SHP77 (cell line): Measurements from ENCODE around the gene PYROXD2.
A peak's percentile ranks its signal among the peaks of the same experiment; 100 is the strongest.
"Not testable (repeated sequence)": the region's sequence is repeated elsewhere in the genome, so short reads cannot be mapped to it uniquely, and the experiment has no call there.

Experiments used
- DNase-seq, 2 experiments: peaks; one replicate each; lab custom pipeline; 2025; lab: John Stamatoyannopoulos, UW

PYROXD2 gene

DNA sequence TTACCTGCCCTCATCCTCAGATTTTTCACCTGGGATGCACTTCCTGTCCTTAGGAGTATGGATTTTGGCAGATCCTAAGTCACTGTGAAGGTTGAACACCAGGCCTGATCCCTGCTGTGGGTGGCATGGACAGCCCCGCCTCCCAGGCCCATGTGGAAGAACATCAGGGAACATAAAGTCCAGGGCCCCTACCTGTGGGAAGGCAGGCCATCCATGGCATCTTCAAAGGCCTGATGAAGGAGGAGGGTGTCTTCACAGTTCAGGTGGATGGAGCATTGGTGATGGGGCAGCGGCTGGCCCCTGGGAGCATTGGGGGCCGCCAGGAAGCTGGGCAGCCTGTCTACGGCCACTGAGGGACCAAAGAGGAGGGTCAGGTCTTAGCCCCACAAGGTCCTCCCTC lies 24.6 kb downstream of the PYROXD2 start:
- DNase-seq: no peak

DNA sequence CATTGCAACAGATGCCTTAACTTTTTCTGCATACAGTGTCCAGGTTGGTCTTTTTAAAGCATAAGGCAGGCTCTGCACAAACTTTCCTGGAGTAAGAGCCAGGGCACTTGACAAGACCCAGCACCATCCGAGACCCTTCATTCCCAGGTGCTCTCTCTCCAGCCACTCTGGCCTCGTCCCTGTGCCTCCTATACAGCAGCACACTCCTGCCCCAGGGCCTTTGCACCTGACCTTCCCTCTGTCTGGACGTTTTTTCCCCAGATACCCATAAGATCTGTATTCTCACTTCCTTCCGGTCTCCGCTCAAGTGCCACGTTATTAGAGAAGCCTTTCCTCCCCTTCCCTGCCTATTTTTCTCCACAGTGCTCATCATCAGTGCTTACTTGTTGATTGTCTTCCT lies 25.6 kb downstream of the PYROXD2 start:
- no peak for DNase-seq

DNA sequence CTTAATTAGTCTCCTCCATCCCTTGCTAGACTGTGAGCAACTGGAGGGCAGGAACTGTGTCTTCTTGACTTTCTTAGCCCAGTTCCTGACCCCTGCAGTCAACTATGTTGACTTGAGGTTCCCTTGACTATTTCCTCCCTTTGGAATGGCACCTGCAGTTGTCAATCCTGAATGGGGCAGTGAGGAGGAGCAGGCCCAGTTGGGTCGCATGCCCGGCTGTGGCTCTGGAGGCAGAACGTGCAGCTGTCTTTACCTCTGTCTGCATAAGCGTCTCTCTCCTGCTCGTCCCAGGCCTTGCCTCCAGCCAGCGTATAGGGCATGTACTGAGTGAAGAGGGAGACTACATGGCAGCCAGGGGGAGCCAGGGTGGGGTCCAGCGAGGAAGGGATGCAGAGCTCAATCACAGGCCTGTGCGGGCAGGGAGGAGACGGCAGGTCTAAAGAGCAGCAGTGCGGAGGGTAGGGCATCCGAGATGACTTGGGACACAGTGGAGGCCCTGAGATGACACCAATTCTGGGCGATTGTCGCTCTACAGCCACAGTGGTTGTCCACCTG lies 26.8 kb downstream of the PYROXD2 start:
- no peak for DNase-seq

DNA sequence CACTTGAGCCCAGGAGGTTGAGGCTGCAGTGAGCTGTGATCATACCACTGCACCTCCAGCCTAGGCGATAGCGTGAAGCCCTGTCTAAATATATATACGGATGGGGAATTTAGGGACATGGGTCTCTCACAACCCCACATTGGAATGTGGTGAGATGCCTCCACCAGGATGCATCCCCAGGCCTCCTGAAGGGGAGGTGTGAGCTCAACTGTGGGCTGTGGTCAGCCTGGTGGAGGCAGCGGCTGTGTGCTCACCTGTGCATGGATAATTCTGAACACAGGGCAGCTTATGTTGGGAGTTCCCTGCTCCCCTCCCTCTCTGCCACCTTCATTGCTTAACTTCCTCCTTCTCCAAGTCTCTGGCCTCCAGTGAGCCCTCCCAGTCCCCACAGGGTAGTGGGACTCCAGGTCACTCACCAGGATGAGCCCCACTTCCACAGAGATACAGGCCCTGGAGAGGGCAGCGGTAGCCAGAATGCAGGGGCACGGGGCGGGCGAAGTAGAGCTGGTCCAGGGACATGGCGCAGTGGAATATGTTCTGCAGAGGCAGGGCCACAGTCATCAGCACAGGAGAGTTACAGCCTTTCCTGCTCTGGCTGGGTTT lies 30.4 kb downstream of the PYROXD2 start:
- DNase-seq: no peak

DNA sequence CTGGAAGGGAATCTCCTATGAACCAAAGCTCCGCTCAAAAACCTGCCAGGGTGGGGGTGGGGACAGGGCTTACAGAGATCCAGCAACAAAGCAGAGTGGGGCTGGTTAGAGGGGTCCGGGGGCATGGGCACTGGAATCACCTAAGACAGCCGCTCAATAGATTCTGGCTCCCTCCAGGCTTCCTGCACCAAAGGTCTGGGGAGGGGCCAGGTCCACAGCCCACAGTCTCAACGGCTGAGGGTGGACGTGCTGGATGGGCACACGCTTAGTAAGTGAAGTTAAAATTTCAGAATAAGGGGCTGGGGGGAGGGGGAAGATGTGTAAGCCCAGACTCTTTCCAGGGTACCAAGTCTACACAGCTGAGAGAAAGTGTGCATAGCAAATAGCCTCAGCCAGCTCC lies 31.1 kb downstream of the PYROXD2 start:
- no peak for DNase-seq

DNA sequence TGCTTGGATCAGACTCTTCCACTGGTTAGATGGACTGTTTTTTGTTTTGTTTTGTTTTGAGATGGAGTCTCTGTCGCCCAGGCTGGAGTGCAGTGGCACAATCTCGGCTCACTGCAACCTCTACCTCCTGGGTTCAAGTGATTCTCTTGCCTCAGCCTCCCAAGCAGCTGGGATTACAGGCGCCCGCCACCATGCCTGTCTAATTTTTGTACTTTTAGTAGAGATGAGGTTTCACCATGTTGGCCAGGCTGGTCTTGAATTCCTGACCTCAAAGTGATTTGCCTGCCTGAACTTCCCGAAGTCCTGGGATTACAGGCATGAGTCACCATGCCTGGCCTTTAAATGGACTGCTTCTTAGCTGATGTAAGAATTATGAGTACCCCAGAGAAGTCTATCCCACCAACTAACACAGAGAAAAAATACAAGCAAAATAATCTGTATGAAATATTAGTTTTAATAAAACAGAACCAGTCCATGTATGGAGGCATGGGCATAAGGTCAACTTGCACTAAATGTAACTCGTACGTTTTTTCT lies 31.8 kb downstream of the PYROXD2 start:
- not testable (repeated sequence) for DNase-seq

DNA sequence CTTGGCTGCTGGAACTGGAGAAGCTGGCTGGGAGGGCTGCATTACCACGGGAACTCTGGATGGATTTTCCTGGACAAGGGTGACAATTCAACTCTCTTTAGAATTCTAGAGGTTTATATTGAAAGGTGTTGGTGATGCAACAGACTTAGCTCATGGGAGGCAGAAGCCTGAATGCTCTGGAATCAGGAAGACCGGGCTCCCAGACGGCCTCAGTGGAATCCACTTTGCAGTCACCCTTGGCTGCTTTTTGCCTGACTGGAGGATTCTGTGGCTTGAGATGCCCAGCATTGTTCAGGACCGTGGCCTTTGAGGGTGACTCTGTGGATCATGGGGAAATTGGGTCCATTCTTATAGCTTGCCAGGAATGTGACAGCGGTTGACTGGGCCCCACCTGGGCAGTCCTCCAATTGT lies 32.3 kb downstream of the PYROXD2 start:
- DNase-seq: no peak

DNA sequence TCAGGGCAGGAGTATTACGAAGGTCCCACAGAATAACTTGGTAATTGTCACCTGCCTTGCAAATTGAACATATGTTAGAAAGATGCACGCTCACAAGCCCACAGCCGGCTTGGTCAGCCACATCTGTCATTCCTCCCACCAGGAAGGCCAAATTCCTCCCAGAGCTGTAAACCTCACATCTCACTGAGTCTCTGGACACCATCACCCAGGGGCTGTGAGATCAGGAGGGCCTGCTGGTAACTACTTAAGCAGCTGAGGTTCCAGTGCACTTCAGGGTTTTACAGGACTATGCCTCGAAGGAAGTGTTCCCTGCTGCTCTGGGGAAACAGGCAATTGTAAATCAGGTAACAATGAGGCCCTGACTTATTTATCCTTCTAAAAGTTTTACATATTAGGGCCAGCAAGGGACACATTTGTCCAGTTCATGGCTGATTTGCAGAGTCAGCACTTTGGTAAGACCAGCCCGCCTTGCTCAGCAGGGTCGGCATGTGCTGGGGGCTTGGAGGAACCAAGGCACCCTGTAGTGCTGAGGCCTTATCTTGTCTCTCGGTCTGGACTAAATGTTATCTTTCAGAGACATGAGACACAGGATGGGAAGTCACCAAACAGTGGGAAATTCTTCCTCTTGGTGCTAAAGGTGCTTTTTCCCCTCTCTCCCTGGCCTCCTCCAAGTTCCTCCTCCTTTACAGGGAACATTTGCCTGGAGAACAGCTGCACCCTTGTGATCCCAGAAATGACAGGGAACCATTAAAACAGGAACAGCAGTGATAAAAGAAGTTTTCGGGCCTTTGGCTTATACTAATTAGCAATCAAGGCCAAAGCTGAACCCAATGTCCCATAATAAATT lies 34.3 kb downstream of the PYROXD2 start:
- DNase-seq: no peak

DNA sequence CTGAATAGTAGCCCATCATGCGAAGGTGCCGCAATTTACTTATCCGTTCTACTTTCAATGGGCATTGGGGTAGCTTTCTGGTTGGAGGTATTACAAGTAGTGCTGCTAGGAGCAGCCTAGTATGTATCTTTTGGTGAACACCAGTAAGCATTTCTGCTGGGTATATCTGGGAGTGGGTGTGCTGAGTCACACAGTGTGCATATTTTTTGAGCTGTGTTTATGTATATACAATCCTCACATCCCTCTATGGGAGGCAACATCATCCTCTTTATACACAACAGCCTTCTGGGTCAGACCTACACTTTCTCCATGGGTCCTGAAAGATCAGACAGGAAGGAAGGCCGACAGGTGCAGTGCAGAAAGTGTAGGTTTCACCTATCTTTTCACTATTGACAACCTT lies 36.3 kb downstream of the PYROXD2 start:
- no peak for DNase-seq

DNA sequence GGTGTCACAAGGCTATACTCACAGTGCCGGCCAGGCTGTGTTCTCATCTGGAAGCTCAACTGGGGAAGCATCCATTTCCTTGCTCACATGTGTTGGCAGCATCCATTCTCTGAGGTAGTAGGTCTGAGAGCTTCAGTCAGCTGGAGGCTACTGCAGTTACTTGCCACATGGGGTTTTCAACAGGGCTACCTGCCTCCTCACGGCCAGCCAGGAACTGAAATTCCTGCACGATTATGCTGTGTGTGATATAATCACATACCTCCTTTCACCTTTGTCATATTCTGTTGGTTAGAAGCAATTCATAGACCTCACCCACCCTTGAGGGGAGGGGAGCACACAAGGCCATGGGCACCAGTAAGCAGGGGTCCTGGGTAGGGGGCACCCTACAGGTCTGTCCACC lies 37.4 kb downstream of the PYROXD2 start:
- DNase-seq: no peak

DNA sequence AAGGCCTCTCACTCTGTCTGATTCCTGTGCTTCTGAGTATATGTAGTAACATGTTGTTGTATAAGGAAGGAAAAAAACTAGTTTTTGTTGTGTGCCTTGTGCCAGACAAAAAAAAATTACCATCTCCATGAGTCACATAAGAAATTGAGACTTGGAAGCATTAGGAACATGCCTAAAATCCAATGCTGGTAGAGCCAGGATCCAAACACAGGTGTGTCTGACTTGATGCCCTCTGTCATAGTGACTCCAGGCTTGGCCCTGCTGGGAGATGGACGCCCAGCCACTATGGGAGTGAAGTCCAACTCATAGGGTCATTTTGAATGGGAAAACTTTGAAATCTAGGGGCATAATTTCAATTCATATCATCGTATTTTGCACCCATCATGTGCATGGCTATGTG lies 38.0 kb downstream of the PYROXD2 start:
- no peak for DNase-seq

DNA sequence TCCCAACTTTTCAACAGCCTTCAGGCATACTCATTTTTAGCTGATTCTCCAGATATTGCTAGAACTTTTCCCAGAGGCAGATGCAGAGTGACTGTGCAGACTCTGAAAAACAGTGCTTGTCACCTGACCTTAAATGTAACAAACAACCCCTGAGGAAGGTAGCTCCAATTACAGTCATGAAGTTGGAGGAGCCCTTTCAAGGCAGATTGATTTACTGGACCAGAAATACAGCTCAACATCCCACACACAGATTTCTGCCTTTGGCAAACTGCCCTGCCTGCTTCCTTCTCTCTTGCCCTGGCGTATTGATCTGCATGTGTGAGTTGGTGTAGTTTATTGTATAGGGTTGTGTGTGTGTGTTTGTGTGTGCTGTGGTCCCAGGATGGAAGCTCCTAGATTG lies 38.5 kb downstream of the PYROXD2 start:
- no peak for DNase-seq

DNA sequence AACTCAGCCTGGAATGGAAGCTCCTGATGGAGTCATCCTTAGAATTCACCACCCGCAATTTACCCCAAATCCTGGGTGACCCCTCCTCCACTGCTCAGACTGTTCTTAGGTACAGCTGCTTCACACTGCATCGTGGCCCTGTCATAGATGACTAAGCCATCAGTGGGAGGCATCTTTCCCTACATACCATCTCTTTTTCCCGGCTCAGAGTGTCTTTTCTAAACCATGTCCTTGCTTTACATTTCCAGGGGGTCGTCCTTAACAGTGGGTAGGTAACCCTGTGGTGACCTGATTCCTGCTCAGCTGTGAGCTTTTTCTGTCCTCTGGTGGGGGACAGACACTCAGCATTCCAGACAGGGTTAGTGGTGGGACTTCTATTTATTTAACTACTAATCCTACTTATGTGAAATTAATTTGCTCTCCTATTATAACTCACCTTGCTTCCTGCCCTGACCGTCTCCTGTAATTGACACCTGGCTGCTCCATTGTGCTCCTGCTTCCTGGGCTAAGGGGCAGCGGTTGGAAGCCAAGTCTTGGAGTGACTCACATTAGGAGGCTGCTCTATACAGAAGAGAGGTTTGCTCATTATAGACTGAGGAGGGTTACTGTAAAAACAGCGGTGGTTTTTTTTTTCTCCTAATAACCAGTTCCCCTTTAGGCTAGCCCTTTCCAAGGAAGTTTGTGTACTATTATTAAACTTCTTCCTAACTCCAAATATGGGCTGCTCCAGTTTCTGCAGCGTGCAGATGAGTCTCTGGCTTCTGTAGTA lies 40.6 kb downstream of the PYROXD2 start:
- peak in 1 of 2 experiments; percentile 24 for DNase-seq

DNA sequence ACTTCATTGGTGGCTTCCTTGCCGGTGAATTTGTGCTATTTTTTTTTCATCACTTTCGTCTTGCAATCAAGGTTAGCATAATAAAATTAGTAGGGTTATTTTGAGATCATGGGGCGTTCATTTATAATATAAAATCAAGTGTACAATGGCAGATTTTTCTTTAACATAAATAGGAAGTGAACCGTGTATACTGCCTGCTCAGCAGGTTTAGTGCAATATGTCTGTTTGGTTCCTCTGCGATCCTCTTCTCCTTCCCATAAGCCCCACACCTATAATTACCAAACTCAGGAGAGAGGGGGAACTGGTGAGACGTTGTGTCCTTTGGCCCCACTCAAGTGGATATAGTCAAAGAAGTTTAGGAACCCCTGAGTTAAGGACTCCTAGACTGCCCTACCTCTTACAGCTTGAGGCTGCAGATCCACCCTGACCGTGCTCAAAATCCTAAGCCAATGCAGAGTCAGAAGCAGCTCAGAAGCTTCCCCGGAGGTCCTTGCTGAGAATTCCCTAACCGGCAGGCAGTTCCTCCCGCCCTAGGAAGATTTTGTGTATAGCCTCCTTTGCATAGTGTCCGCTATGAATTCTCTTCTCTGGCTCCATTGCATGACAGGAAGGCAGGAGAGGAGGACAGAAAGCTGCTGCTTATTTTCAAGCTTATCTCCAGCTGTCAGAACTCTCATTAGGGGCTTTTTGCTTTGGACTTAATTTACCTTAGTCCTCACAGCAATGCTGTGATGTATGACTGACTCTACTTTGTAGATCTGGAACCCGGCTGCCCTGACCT lies 41.5 kb downstream of the PYROXD2 start:
- DNase-seq: no peak

DNA sequence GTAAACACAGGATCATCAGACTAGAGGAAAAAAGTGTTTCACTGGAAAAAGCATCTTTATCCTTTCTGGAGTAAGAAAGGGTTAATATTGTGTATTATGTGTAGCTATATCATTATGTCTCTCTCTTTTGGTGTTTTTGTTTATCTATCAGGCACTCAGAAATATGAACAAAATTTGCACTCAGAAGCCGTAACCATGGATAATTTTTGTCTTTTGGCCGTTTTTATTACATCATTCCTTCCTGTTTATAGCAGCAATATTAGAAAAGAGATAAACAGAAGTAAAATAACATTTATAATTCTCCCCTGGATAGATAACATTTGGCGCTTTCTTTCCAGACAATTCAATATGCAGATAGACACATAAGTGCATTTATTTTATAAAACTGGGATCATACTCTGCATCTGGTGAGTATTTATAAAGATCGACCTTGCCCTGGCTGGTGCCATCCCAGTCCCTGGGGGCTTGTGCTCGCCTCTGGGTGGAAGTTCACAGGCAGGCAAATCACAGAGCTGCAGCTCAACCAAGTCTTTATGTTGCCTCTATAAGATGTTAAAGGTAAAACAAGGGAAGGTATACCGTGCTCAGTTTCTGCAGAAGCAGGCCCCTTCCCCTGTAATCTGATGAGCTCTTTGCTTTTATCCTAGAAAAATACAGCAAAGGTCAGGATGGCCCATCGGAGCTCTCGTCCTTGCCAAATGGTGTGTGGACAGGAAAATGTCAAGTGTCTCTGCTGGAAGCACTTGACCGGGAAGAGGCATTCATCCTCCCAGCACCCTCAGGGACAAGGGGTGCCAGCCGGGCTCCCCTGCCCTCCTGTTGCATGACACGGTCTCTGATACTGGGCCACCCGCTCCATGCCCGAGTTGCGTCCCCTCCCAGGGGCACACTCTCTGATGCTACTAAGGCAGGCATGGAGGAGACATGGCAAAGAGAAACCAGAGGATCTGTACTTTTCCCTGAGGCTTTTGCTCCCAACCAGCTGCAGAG lies 43.9 kb downstream of the PYROXD2 start:
- peak; percentile 33 to 46 for DNase-seq

DNA sequence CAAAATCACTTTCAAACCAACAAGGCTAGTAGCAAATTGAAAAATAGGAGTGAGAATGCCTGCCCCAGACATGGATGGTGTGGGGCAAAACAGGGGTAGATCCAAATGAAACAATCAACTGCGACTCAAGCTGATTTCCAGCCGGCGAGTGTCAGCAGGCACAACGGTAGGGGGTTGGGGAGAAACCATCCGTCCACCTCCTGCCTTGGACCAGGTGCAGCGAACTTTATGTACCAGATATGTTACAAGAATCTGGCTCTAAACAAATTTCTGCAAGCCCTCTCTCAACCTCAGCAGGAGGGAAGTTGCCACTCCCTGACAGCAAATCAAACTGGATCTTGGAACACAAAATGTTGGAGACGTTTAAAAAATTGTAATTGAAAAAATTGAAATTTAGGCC lies 45.2 kb downstream of the PYROXD2 start:
- DNase-seq: no peak

DNA sequence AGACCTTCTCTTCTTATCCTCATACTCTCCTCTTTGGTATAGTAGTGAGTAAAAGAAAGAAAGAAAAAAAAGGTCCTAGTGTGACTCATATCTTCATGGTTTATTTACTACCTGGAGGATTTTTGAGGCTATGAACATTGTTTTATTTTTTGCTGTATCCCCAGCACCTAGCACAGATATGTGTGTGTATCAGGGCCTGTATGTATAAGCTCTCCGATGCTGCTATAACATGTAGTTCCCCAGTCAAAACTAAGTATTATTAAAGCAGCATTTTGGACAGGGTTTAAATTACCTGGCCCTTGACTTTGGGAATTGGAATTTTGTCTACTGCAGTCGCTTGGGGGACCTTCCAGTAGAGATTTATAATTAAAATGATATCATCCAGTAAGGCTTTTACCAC lies 46.3 kb downstream of the PYROXD2 start:
- DNase-seq: no peak

DNA sequence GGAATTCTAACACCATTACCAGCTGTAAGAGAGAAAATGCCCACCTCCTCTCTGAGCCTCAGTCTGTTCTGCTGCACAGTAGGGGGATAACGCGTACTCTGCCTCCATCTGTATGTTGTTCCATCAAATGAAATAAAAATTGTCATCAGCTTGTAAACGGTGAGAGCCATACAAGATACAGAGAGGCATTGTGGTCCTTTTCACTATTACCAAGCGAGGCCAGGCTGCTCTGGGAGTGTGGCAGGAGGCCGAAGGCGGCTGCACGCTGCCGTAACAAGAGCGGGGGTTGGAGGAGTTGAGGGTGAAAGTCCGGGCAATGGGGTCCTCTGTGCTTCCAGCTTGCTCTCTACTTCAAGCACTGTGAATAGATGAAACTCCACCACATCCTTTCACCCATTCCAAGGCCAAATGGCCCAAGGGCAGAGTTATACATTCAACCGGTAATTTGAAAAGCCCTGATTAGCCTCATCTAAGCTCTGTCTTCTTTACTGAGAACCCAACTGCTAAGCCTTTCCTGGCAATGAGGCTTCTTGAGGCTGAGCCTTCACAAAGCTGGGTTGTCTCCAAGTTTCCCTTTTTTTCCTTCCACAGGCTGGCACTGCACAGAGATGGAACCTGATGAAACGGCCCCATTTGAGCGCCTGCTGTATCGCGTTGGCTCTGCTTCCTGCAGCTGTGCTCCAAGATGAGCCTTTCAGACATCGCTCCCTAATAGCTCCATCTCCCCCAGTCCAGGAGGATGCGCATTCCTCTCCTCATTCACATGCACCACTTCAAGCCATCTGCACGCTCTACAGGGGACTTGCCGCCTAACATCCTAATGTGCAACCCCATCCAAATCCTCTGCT lies 47.2 kb downstream of the PYROXD2 start:
- no peak for DNase-seq

DNA sequence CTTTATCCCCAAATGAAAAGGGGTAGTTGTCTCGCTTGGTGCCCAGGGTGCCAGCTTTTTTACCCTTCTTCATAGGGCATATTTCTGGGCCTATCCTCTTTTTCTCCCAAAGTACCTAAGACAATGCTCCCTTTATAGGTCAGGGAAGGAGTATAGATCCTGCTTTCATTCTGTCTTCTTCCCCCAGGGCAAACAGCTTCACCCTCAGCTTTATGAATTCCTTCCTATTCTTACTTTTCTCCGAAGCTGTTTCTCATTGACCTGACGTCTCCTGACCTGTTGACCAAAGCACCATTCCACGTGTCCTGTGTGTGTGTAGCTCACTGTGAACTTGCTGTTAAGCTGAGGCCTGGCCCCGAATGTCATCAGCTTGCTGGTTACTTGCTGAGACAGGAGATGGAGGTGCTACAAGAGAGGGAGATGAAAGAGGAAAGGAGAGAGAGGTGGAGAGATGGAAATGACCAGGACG lies 48.9 kb downstream of the PYROXD2 start:
- DNase-seq: no peak
